Stimulated activated CD8-positive, alpha-beta memory T cell treated with anti-CD3 and anti-CD28 coated beads, Interleukin-12 subunit alpha, Interleukin-12 subunit beta, amount 100 ng/mL, for 24 hours (primary cell): ENCODE measurements around the gene IGDCC3.

Experiments used
- DNase-seq: peaks from one replicate; pipeline ENCODE4 v3.0.0-alpha.2; 2020; ENCODE audit errors: extremely low read depth

The IGDCC3 gene

DNA sequence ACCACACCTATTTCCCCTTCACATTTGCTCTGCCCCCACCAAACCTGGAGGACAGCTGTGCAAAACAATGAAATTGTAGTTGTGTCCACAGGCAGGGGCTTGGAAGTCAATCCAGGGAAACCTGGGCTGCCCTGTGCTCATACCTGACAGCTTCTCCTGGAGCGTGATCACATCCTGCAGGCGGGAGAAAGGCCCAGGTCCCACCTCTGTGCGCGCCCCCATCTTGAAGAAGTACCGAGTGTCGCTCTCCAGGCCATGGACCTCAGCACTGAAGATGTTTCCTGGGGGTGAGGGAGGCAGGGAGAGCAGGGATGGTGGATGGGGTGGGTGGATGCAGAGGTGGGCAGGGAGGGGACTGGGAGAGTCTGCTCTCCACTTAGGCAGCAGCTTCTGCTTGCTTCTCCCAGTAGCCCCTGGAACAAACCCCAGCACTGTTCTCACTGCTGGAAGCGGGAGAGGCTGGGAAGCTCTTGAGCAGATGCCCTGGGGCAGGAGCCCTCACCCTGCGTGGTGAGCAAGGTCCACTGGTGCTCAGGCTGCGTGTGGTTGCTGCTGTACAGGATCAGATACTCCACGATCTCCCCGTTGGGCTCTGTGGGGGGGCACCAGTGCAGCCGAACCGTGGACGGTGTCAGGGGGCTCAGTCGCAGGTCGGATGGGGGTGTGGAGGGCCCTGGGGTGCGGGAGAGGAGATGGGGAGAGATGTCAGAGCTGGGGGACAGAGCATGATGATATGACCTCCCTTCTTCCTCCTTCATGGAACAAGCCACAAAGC is 10.7 kb upstream of the IGDCC3 start:
- DNase-seq: no peak

DNA sequence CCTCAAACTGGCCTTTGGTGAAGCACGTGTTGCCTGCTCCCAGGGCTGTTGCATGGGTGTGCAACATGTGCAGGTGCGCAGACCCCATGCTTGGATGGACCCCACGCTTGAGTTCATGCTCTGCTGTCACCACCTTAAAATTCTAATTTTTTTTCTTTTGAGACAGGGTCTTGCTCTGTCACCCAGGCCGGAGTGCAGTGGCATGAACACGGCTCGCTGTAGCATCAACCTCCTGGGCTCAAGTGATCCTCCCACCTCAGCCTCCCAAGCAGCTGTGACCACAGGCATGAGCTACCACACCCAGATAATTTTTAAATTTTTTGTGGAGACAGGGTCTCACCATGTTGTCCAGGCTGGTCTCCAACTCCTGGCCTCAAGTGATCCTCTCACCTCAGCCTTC is 9.1 kb upstream of the IGDCC3 start:
- DNase-seq: no peak

DNA sequence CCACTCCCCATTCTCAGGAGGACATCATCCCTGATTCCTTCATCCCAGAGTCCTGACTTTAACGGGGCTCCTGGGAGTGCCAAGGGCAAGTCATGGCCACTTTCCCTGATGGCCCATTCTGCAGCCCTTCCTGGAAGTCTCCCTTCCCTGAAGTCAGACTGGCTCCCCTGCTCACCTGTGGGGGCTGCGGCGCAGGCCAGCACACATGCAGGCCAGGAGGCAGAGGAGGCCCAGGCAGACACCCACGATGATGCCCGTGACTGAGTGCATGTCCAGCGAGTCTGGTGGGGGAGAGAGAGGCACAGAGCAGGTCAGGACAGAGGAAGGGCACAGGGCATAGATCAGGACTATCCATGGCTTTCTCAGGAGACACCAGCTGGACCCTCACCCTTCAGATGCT is 8.6 kb upstream of the IGDCC3 start:
- DNase-seq: no peak

DNA sequence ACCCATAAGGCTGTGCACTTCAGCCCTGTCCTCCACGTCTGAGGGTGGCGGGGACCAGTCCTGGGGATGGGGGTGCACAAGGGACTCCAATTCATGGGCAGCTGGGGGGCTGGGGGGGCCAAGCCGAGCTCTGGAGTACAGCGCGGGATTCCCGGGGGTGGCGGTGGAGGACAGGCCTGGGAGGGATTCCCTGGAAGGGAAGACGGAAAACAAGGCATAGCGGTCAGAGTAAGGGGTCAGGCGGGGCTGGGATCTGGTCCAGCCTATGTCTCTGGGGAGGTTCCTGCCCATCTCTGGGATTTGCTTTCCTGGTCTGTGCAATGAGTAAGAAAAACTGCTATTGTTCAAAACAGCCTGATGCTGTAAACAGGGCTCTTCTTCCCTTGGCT is 8.1 kb upstream of the IGDCC3 start:
- no peak for DNase-seq

DNA sequence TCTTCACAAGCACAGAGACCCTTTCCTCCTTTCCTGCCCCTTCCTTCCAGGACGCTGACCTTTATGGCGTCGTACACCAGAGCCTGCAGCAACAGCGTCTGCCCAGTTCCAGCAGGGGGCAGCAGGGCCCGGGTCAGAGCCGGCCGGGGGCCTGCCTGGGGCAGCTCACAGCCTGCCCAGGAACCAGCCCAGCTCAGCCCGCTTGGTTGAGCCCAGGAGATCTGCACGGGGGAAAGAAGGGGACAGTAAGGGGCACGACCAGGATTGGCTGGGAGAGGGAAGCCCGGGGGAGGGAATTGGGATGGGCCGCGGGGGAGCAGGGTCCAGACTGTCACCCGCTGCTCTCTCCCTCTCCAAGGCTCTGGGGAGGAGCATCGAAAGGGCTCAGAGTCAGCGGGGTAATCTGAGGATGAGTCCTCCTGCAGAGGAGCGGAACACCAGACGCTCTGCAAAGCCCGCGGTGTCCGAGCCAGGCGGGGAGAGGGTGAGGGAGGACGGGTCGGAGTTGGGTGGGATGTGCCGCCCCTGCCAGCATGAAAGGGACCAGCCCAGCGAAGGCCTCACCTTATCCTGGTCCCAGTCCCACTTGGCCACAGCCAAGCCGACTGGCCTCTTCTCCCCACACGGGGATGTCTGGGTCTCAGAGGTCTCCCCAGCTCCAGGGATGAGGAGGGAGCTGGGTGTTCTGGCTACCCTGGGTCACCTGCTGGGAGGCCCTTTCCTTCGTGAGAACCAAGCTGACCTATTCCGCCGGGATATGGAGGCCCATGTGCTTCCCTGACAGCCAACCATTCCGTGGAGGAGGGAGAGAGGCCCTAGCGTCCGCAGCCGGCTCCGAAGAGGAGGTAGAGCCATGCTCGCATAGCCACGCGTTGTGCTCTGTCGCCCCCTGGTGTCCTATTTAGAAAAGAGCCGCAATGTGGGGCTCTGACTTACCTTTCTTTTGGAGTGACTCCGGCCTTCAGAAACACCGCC is 7.4 kb upstream of the IGDCC3 start:
- peak; percentile 53 for DNase-seq

DNA sequence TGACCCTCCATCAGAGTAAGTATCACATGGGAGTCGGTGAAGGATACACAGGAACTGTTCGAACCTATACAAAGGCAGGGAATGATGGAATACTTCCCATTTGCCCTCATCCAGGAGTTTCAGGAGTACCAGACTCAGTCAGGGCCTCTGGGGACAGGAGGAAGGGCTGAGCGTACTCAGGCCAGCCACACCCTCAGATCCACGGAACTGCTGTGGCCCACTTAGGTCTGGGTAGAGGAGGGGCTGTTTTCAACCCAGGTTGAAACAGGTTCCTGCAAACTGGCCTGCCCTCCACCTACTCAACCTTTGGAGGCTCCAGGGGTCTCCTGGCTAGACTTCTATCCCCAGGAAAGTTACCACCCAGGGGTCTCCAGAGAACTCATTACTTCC is 6.7 kb upstream of the IGDCC3 start:
- DNase-seq: no peak

DNA sequence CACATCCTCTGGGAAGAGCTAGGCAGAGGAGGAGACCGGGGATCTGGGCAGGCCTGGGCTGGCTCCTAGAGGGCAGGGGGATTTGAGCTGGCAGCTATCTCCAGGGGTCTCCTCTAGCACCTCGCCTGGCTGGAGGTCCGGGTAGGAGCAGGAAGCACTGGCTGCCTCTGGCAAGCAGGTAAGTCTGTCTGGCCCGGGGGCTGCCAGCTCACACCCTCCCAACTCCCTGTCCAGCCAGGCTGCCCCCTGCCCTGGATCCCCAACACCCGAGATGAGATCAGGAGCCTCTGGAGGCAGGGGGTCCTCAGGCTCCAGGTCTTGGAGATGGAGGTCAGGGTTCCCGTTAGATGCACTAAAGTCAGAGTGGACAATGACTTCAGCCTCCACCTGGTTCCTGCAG is 6.2 kb upstream of the IGDCC3 start:
- no peak for DNase-seq

- DNase-seq: no peak
Measured at GRCh38 chr15:65383456-65383855, 5.7 kb upstream of the IGDCC3 start.

DNA sequence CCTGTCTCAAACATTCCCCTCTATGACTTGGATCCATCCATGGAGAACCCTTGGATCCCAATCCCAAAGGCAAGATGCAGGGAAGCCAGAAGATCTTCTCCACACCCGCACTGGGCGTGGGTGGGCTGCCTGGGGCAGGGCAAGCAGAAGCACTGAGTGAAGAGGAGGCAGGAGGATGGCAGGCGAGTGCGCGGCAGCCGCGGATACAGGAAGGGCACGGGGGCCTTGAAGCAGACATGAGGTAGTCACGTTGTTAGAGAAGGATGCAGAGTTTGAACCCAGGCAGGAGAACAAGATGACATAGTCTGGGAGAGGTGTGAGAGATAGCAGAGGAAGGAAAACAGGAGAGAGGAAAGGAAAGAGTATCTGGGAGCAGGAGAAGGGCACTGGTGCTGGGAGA is 5.1 kb upstream of the IGDCC3 start:
- DNase-seq: no peak

DNA sequence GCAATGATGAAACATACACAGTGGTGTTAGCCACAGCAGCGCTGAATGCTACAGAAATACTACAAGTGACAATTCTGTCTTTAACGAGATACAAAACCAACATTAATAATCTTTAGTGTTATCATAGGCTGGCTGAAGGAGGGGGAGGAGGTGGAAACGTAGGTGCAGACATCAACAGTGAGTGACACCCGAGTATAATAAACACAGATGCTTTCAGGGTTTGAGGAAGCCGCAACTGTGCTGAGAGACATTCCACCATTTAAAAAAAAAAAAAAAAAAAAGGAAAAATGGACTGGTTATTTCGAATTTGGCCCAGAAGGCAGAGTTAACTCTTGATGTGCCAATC is 4.3 kb upstream of the IGDCC3 start:
- no peak for DNase-seq

- DNase-seq: no peak
Measured at GRCh38 chr15:65381445-65382145, 3.8 kb upstream of the IGDCC3 start.

DNA sequence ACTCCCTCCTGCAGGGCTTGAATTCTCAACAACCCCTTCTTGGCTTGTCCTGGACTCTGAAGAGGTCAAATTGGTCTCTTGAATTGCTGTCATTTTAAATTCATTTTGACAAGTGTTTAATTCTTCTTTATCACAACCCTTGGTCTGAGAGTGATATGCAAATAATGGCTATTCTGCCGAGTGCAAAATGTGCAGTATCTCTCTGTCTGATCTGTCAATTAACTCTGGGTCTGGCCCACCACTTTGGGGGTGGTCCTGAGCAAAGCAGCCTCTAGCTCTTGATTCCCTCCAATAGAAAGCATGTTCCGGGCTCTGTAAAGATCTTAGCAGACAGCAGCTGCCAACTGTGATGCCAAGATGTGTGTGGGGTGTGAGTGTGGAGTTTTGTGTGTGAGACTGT is 2.2 kb upstream of the IGDCC3 start:
- DNase-seq: no peak

DNA sequence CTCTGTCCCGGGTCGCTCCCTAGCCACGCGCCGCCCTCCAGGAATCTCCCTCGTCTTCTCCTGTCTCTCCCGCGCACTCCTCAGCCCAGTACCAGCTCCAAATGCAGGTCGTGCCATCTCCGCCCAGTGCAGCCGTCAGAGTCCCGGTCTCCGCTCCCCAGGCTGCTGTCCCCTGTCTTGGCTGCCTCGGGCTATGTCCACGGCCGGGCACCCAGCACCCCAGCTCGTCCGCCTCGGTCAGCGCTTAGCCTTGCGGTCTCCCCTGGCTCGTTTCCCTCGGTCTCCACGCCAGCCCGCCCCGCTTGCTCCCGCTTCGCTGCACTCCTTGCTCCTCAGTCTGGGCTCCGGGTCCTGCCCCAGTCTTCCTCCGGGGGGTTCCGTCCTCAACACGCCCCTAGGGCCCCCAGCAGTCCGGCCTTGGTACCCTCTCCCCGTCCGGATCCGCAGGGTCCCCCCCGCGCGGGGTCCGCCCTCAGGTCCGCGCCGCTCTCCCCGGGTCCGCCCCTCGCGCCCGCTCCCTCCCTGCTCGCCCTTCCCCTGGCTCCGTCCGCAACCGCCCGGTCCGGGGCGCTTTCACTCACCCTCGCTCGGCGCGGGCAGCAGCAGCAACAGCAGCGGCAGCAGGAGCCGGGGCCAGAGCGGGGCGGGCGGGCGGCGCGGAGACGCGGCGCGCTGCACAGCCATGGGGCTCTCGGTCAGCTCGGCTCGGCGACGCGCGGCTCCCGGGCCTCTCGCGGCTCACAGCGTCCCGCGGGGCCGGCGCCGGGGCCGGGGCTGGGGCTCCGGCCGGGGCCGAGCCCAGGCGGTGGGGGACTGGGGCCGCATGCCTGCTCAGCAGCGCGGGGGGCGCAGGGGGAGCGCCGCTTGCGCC is 462 bp downstream of the IGDCC3 start:
- DNase-seq: no peak

GRCh38 chr15:65376767-65377104 is 1.1 kb downstream of the IGDCC3 start:
- no peak for DNase-seq

DNA sequence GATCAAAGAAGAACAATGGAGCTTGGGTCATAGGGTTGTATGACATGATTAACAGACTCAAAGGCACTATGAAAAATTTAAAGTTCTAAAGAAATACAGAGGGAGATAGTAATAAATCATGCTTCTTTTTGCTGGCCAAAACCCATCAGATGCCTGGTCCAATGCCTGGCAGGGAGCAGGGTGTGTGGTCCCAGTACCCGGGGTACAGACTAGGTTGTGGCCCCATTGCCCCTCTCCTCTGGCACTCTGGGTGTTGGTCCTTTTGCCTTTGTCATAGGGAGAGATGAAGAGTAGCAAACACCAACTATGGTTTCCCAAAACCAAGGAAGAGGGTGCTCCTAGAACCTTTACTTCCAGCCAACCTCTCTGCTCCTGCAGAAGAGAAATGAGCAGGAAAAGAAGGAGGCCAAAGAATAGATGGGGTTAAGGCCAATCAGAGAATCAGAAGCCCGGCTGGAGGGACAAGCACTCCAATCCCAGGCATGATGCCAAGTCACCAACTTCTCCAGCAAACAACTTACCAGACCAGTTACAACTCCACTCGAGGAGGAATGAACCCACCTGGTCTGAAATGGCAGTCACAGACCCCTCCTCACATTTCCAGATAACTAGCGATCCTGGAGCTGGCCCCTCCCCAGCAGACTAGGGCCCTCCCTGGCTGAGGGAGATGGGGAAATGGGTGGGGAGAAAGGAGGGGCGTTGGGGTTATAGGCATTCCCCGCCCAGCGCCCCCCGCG is 1.8 kb downstream of the IGDCC3 start:
- DNase-seq: no peak

DNA sequence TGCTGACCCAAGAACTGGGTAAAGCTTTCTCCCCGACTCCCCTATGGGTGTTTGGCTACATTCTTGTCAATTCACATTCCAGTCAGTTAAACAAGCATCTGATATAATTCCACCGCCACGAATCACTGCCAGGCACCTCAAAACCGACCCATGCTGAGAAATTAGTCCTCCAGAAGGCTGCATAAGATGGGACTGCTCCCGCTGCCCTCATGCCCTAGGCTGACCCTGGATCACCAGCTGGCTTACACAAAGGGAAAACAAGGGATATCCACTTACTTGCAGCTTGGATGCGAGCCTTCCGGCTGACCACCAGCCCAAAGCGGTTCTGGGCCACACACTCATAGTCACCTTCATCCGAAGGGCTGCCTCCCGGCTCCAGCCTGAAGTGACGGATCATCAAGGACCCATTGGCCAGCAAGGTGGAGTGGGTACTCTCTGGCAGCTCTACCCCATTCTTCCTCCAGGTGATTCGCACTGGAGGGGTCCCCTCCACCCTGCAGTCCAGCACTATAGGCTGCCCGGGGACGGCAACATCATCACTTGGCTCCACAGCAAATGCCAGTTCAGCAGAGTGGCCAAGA is 2.9 kb downstream of the IGDCC3 start:
- no peak for DNase-seq

- DNase-seq: no peak
Measured at GRCh38 chr15:65374334-65374733, 3.5 kb downstream of the IGDCC3 start.

DNA sequence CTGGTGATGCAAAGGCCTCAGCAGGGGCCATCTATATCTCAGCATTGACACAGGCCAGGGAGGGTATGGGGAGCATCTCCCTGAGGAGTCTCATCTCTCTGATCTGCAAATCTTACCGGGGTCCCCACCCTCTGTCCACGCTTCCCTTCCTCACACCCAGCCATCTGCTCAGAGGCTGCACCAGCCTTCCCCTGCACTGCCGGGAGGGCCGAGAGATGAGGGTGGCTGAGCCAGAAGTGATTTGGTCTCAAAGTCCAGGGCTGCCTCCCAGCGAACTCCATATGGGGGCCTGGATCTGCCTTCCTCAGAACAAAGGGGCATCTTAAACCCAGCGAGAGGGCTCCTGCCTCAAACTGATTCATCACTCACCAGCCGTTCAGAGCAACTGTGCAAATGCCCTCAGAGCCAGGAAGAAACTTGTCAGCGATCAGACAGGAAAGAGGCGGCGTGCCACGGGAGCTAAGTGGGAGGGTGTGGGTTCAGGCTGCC is 4.6 kb downstream of the IGDCC3 start:
- no peak for DNase-seq

DNA sequence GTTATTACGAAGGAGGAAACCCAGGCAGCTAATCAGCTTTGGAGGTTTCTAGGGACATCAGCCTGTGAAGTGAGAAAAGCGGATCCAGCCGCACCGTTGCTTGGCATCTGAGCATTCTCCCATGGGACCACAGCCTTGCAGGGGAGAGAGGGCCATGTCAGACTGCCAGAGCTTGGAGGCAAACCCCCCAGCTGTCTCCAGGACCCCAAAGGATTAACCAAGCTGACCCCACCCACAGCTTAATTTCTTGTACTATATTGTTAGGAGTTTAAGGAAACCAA is 5.1 kb downstream of the IGDCC3 start:
- DNase-seq: no peak

- DNase-seq: no peak
Measured at GRCh38 chr15:65371976-65372786, 5.6 kb downstream of the IGDCC3 start.
